GM12878 (cell line): ENCODE data around the gene ADAM29. TPM values are rescaled to one million over a fixed set of nuclear protein-coding genes. Genes with fewer than 3 reads are reported as not detected.
"Not testable (repeated sequence)": the region's sequence is repeated elsewhere in the genome, so short reads cannot be mapped to it uniquely, and the experiment has no call there.

Experiments
- ATAC-seq: fragments of 200-7000 bp; cut with Tn5 transposase; 3 replicates; pipeline ENCODE4 v1.9.1; 2020; ENCODE audit warnings: mild to moderate bottlenecking, moderate library complexity
- BruUV-seq: library from RNA; stranded (reverse); fragments of 400-500 nt; replicated peaks from 2 replicates; lab custom pipeline; 2021; lab: Mats Ljungman, UMichigan
- CTCF ChIA-PET: fragments of 300-600 bp; sonication (Branson Sonifier 250); formaldehyde crosslinking; extraction: SDS; loops from one replicate; lab custom pipeline; 2021; ENCODE audit warnings: inconsistent platforms; lab: Yijun Ruan, JAX
- POLR2A ChIA-PET: fragments of 350-600 bp; formaldehyde crosslinking; extraction: SDS; loops from one replicate; lab custom pipeline; 2021; ENCODE audit warnings: inconsistent platforms; lab: Charles Lee
- RAD21 ChIA-PET: fragments of 300-600 bp; sonication (Branson Sonifier 250); formaldehyde crosslinking; loops from one replicate; lab custom pipeline; 2023; ENCODE audit warnings: antibody characterized with exemption; ENCODE audit not compliant: unreplicated experiment; lab: Charles Lee
- SMC1A ChIA-PET: fragments of 300-600 bp; sonication (Branson Sonifier 250); formaldehyde crosslinking; loops from one replicate; lab custom pipeline; 2023; ENCODE audit not compliant: unreplicated experiment, uncharacterized antibody; lab: Charles Lee
- DNase-seq: peaks from one replicate; pipeline ENCODE4 v3.0.0-alpha.2; 2011; ENCODE audit warnings: low read depth, low spot score
- FAIRE-seq: peaks from 3 replicates; lab custom pipeline; 2011; peaks lifted over from hg19 to GRCh38; lab: Jason Lieb, UNC
- H2AFZ ChIP-seq: 2 replicates; pipeline ENCODE4 v1.6.0; 2011; ENCODE audit warnings: low read depth, low read length, control low read depth; ENCODE audit not compliant: control insufficient read depth
- H3K27ac ChIP-seq: 2 replicates; pipeline ENCODE4 v1.5.1; 2011; ENCODE audit warnings: control low read depth; ENCODE audit not compliant: control insufficient read depth, insufficient read depth
- H3K27me3 ChIP-seq, 2 experiments: replicated peaks in 1 of 2; 2 replicates each; pipeline versions ENCODE4 v1.6.0 to v1.6.1; 2011; ENCODE audit warnings: low read length in 1 of 2; ENCODE audit not compliant: control insufficient read depth in 2 of 2, insufficient read depth in 2 of 2
- H3K36me3 ChIP-seq, 2 experiments: 2 replicates each; pipeline ENCODE4 v1.5.1; 2011; ENCODE audit warnings: low read length in 1 of 2; ENCODE audit not compliant: control insufficient read depth in 2 of 2, insufficient read depth in 2 of 2
- H3K4me1 ChIP-seq: 2 replicates; pipeline ENCODE4 v1.6.1; 2011; ENCODE audit warnings: mild to moderate bottlenecking, low read length, moderate library complexity, mixed read lengths; ENCODE audit not compliant: control insufficient read depth, insufficient read depth
- H3K4me2 ChIP-seq: 2 replicates; pipeline ENCODE4 v1.6.0; 2011; ENCODE audit warnings: control low read depth; ENCODE audit not compliant: control insufficient read depth, insufficient read depth
- H3K4me3 ChIP-seq: fragments of 200-600 bp; sonication (generic); 2 replicates; pipeline ENCODE4 v1.5.1; 2016
- H3K79me2 ChIP-seq: 2 replicates; pipeline ENCODE4 v1.6.0; 2011; ENCODE audit warnings: low read length; ENCODE audit not compliant: control insufficient read depth, insufficient read depth
- H3K9ac ChIP-seq: 2 replicates; pipeline ENCODE4 v1.8.0; 2011; ENCODE audit warnings: low read length, control low read depth, mixed read lengths; ENCODE audit not compliant: control insufficient read depth, insufficient read depth
- H3K9me3 ChIP-seq: replicated peaks from 3 replicates; pipeline ENCODE4 v1.5.1; 2011; ENCODE audit warnings: mild to moderate bottlenecking, low read length; ENCODE audit not compliant: control insufficient read depth, insufficient read depth
- H4K20me1 ChIP-seq: 2 replicates; pipeline ENCODE4 v1.6.0; 2011; ENCODE audit not compliant: control insufficient read depth, insufficient read depth
- ASH2L ChIP-seq: fragments of 300-600, 200-600 bp; sonication (generic); IDR thresholded peaks from 2 replicates; pipeline ENCODE4 v1.6.1; 2017; ENCODE audit warnings: low read depth, mild to moderate bottlenecking, borderline replicate concordance
- CEBPB ChIP-seq, 2 experiments: fragments of 150-350 bp in 1 of 2; IDR thresholded peaks; 2 replicates each; pipeline ENCODE4 v1.6.1; 2012 to 2014; ENCODE audit warnings: low read depth in 2 of 2, low read length in 2 of 2, borderline replicate concordance in 1 of 2, inconsistent platforms in 1 of 2
- EGR1 ChIP-seq, 2 experiments: IDR thresholded peaks; 1 replicate in 1 of 2; 2 replicates in 1 of 2; pipeline ENCODE4 v1.6.1; 2011 to 2012; ENCODE audit warnings: low read depth in 2 of 2, low read length in 2 of 2, borderline replicate concordance in 1 of 2, mild to moderate bottlenecking in 1 of 2, moderate library complexity in 1 of 2
- ESRRA ChIP-seq: IDR thresholded peaks from 2 replicates; pipeline ENCODE4 v1.6.1; 2012; ENCODE audit warnings: mild to moderate bottlenecking, low read length, improper control_type of control experiment
- MYC ChIP-seq: IDR thresholded peaks from 2 replicates; pipeline ENCODE4 v1.6.1; 2011; ENCODE audit warnings: mild to moderate bottlenecking, low read length, moderate library complexity, inconsistent platforms; ENCODE audit not compliant: insufficient read depth, insufficient replicate concordance, insufficient read length, severe bottlenecking
- NKRF ChIP-seq: fragments of 450-650 bp; conservative IDR thresholded peaks from 2 replicates; pipeline ENCODE4 v1.6.1; 2017; ENCODE audit warnings: mild to moderate bottlenecking, moderate library complexity
- NR2F1 ChIP-seq: fragments of 450-650 bp; conservative IDR thresholded peaks from 2 replicates; pipeline ENCODE4 v1.6.1; 2017; ENCODE audit warnings: mild to moderate bottlenecking
- PKNOX1 ChIP-seq: fragments of 450-650 bp; IDR thresholded peaks from 2 replicates; pipeline ENCODE4 v1.6.1; 2016; ENCODE audit warnings: mild to moderate bottlenecking
- POU2F2 ChIP-seq: IDR thresholded peaks from 3 replicates; pipeline ENCODE4 v1.6.1; 2011; ENCODE audit warnings: low read depth, mild to moderate bottlenecking, low read length, borderline replicate concordance
- SMAD1 ChIP-seq: fragments of 450-650 bp; IDR thresholded peaks from 2 replicates; pipeline ENCODE4 v1.6.1; 2018; ENCODE audit warnings: mild to moderate bottlenecking, low read depth; ENCODE audit not compliant: partially characterized antibody
- SMARCA5 ChIP-seq: fragments of 450-650 bp; IDR thresholded peaks from 2 replicates; pipeline ENCODE4 v1.6.1; 2017; ENCODE audit warnings: mild to moderate bottlenecking
- WGBS: methylation state at CpG from one replicate; pipeline ENCODE4 v1.1.6; 2016; ENCODE audit warnings: low lambda C conversion rate; ENCODE audit not compliant: insufficient replicate concordance, insufficient coverage; ENCODE audit errors: missing lambda C conversion rate; 5-methylcytosine and 5-hydroxymethylcytosine counted together
- in situ Hi-C: fragments of 300-500 bp; cut with MboI; formaldehyde crosslinking; loops from 9 replicates; pipeline ENCODE4 v1.14.3; 2018; ENCODE audit warnings: mixed read lengths
- intact Hi-C: fragments of 100-400 bp; cut with micrococcal nuclease; formaldehyde crosslinking; loops from one replicate; pipeline ENCODE4 v1.14.2; 2022; ENCODE audit not compliant: unreplicated experiment
- polyA plus RNA-seq, 11 experiments: library from polyadenylated mRNA; depleted of rRNA in 4 of 11; unstranded in 6 of 11; stranded (reverse) in 5 of 11; fragments of >200 nt; fragmentation: Nextera tagmentation in 4 of 11; fragmentation: Illumina TruSeq in 1 of 11; extraction: Ambion mirVana in 4 of 11; extraction: Trizol in 1 of 11; gene quantifications; 1 replicate in 1 of 11; 2 replicates in 10 of 11; pipeline versions ENCODE4 v1.2.1 to v1.2.3, GENCODE V29; 2011 to 2016; ENCODE audit warnings: inconsistent platforms in 2 of 11, missing spikeins in 2 of 11, low read depth in 1 of 11
- total RNA-seq, 4 experiments: library from RNA; depleted of rRNA in 3 of 4; stranded (reverse); fragments of >200 nt in 3 of 4; fragmentation: Illumina TruSeq in 1 of 4; extraction: Trizol in 1 of 4; gene quantifications; 2 replicates each; pipeline versions ENCODE4 v1.2.1 to v1.2.3, GENCODE V29; 2013 to 2021
- TF ChIP-seq, protein P1 (sequence below): fragments of 450-650 bp; IDR thresholded peaks from 2 replicates; pipeline ENCODE4 v1.6.1; 2017; ENCODE audit warnings: mild to moderate bottlenecking, moderate library complexity
- TF ChIP-seq, protein P2 (sequence below): IDR thresholded peaks from 2 replicates; pipeline ENCODE4 v1.6.1; 2011; ENCODE audit warnings: borderline replicate concordance, low read depth, mild to moderate bottlenecking, moderate library complexity, mixed read lengths, low read length; ENCODE audit not compliant: insufficient read depth; ENCODE audit errors: extremely low read length

ADAM29 gene
- total and polyA plus RNA-seq, 10 of the 15 experiments (the other 5 are each of a cell fraction or from before 2014, with no cell fraction given), result 0.04 to 0.20 (median 0.10) TPM; not detected in 7

GRCh38 chr4:175017751-175018150, 99.6 kb downstream of the ADAM29 start (continued):
- TF ChIP-seq, protein P1, sequence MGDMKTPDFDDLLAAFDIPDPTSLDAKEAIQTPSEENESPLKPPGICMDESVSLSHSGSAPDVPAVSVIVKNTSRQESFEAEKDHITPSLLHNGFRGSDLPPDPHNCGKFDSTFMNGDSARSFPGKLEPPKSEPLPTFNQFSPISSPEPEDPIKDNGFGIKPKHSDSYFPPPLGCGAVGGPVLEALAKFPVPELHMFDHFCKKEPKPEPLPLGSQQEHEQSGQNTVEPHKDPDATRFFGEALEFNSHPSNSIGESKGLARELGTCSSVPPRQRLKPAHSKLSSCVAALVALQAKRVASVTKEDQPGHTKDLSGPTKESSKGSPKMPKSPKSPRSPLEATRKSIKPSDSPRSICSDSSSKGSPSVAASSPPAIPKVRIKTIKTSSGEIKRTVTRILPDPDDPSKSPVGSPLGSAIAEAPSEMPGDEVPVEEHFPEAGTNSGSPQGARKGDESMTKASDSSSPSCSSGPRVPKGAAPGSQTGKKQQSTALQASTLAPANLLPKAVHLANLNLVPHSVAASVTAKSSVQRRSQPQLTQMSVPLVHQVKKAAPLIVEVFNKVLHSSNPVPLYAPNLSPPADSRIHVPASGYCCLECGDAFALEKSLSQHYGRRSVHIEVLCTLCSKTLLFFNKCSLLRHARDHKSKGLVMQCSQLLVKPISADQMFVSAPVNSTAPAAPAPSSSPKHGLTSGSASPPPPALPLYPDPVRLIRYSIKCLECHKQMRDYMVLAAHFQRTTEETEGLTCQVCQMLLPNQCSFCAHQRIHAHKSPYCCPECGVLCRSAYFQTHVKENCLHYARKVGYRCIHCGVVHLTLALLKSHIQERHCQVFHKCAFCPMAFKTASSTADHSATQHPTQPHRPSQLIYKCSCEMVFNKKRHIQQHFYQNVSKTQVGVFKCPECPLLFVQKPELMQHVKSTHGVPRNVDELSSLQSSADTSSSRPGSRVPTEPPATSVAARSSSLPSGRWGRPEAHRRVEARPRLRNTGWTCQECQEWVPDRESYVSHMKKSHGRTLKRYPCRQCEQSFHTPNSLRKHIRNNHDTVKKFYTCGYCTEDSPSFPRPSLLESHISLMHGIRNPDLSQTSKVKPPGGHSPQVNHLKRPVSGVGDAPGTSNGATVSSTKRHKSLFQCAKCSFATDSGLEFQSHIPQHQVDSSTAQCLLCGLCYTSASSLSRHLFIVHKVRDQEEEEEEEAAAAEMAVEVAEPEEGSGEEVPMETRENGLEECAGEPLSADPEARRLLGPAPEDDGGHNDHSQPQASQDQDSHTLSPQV, result no peak
- no peak for TF ChIP-seq CEBPB (IDR thresholded peaks at IDR 0.05; ENCODE audit: borderline replicate concordance in 1 of 2, low read depth in 2 of 2, low read length in 2 of 2)
- TF ChIP-seq EGR1 (IDR thresholded peaks at IDR 0.05; ENCODE audit: borderline replicate concordance in 1 of 2, low read depth in 2 of 2, low read length in 2 of 2), result no peak
- TF ChIP-seq SMARCA5, result no peak
- TF ChIP-seq PKNOX1, result no peak
- no peak for TF ChIP-seq ASH2L
- TF ChIP-seq MYC, result no peak
- TF ChIP-seq NKRF, result no peak
- TF ChIP-seq ESRRA, result no peak
- TF ChIP-seq NR2F1, result no peak
- no peak for TF ChIP-seq POU2F2
- TF ChIP-seq, protein P2, sequence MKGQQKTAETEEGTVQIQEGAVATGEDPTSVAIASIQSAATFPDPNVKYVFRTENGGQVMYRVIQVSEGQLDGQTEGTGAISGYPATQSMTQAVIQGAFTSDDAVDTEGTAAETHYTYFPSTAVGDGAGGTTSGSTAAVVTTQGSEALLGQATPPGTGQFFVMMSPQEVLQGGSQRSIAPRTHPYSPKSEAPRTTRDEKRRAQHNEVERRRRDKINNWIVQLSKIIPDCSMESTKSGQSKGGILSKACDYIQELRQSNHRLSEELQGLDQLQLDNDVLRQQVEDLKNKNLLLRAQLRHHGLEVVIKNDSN, result no peak
- no peak for TF ChIP-seq SMAD1

DNA sequence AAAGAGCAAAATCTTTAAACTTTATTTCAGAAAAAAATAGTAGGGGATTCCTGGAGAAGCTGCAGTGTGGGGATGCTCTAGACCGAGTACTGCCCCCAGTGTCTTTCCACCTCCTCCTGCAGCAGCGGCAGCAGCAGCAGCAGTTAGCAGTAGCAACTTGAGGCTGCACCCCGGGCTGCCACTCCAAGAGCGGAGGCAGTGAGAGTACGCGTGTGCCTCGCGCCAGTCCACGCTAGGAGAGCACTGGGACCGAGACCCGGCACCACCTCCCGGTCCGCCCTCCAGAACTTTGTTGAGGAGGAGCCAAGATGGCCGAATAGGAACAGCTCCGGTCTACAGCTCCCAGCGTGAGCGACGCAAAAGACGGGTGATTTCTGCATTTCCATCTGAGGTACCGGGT, 101.3 kb downstream of the ADAM29 start:
- H4K20me1 ChIP-seq, BruUV-seq, in situ Hi-C loops, ATAC-seq, H3K4me2 ChIP-seq, CTCF ChIA-PET, H3K4me1 ChIP-seq, H3K79me2 ChIP-seq, POLR2A ChIA-PET, intact Hi-C loops, H3K27me3 ChIP-seq, H3K9ac ChIP-seq, SMC1A ChIA-PET, FAIRE-seq, H3K9me3 ChIP-seq, H2AFZ ChIP-seq, H3K4me3 ChIP-seq, DNase-seq, RAD21 ChIA-PET, H3K36me3 ChIP-seq, H3K27ac ChIP-seq: not testable (repeated sequence)
- 80% methylated on average over 20 of the region's 20 CpGs for WGBS
